SK-N-SH (cell line): ENCODE data around the gene NHERF2. TPM values are rescaled to one million over a fixed set of nuclear protein-coding genes. Genes with fewer than 3 reads are reported as not detected.

Experiments
- CTCF ChIA-PET: fragments of 300-600, 350-600 bp; formaldehyde crosslinking; extraction: SDS; loops from one replicate; lab custom pipeline; 2021; lab: Yijun Ruan, JAX
- POLR2A ChIA-PET: fragments of 350-600 bp; sonication (Branson Sonifier 250); formaldehyde crosslinking; extraction: SDS; loops from one replicate; lab custom pipeline; 2020; ENCODE audit warnings: antibody characterized with exemption, inconsistent platforms; lab: Yijun Ruan, JAX
- DNase-seq: peaks from one replicate; pipeline ENCODE4 v3.0.0; 2012
- H2AFZ ChIP-seq: fragments of 200-600 bp; sonication (generic); 2 replicates; pipeline ENCODE4 v1.8.1; 2016; ENCODE audit warnings: antibody characterized with exemption, mild to moderate bottlenecking, low read depth
- H3F3A ChIP-seq: fragments of 200-600 bp; sonication (generic); replicated peaks from 2 replicates; pipeline ENCODE3; 2016; ENCODE audit warnings: antibody characterized with exemption, mild to moderate bottlenecking; ENCODE audit not compliant: insufficient read depth
- H3K27ac ChIP-seq, 2 experiments: fragments of 200-500 bp in 1 of 2; fragments of 200-600 bp in 1 of 2; sonication (Bioruptor generic) in 1 of 2; sonication (generic), shearing (Covaris generic) in 1 of 2; 2 replicates each; pipeline versions ENCODE4 v1.5.1 to v1.6.1; 2014 to 2016; ENCODE audit warnings: low read depth in 2 of 2, inconsistent platforms in 1 of 2, low read length in 1 of 2, mild to moderate bottlenecking in 1 of 2, mixed read lengths in 1 of 2
- H3K27me3 ChIP-seq: fragments of 200-600 bp; sonication (generic), shearing (Covaris generic); 2 replicates; pipeline ENCODE4 v1.6.1; 2016; ENCODE audit warnings: mixed run types; ENCODE audit not compliant: insufficient read depth
- H3K36me3 ChIP-seq, 2 experiments: fragments of 200-500 bp in 1 of 2; fragments of 200-600 bp in 1 of 2; sonication (Bioruptor generic) in 1 of 2; sonication (generic) in 1 of 2; replicated peaks in 1 of 2; 2 replicates each; pipeline versions ENCODE3 to v1.5.1; 2014 to 2016; ENCODE audit warnings: low read length in 1 of 2, mild to moderate bottlenecking in 1 of 2; ENCODE audit not compliant: insufficient read depth in 2 of 2, control insufficient read depth in 1 of 2
- H3K4me1 ChIP-seq, 2 experiments: fragments of 200-500 bp in 1 of 2; fragments of 200-600 bp in 1 of 2; sonication (Bioruptor generic) in 1 of 2; sonication (generic), shearing (Covaris generic) in 1 of 2; 2 replicates each; pipeline versions ENCODE4 v1.5.1 to v1.6.1; 2014 to 2016; ENCODE audit warnings: low read depth in 1 of 2, low read length in 1 of 2, mixed run types in 1 of 2; ENCODE audit not compliant: insufficient read depth in 2 of 2, control insufficient read depth in 1 of 2
- H3K4me2 ChIP-seq: fragments of 200-600 bp; sonication (generic), shearing (Covaris generic); 2 replicates; pipeline ENCODE4 v1.6.1; 2017; ENCODE audit warnings: mixed run types
- H3K4me3 ChIP-seq, 2 experiments: fragments of 200-500 bp in 1 of 2; fragments of 200-600 bp in 1 of 2; sonication (Bioruptor generic) in 1 of 2; sonication (generic), shearing (Covaris generic) in 1 of 2; 2 replicates each; pipeline versions ENCODE4 v1.5.1 to v1.8.1; 2014 to 2016; ENCODE audit warnings: low read depth in 2 of 2, inconsistent platforms in 1 of 2, low read length in 1 of 2, mild to moderate bottlenecking in 1 of 2, mixed read lengths in 1 of 2, moderate library complexity in 1 of 2
- H3K79me2 ChIP-seq: fragments of 200-600 bp; sonication (generic); 2 replicates; pipeline ENCODE4 v1.8.1; 2017; ENCODE audit warnings: mild to moderate bottlenecking; ENCODE audit not compliant: insufficient read depth
- H3K9ac ChIP-seq: fragments of 200-600 bp; sonication (generic); 2 replicates; pipeline ENCODE4 v1.6.1; 2017; ENCODE audit warnings: mixed run types
- H3K9me2 ChIP-seq: fragments of 200-600 bp; sonication (generic); 2 replicates; pipeline ENCODE4 v1.6.1; 2017; ENCODE audit warnings: mixed run types
- H3K9me3 ChIP-seq: fragments of 200-600 bp; sonication (generic); 2 replicates; pipeline ENCODE4 v1.6.1; 2017; ENCODE audit warnings: mixed run types, mild to moderate bottlenecking, moderate library complexity
- H4K20me1 ChIP-seq: fragments of 200-600 bp; sonication (generic); 2 replicates; pipeline ENCODE4 v1.6.1; 2017; ENCODE audit warnings: mild to moderate bottlenecking, mixed run types; ENCODE audit not compliant: insufficient read depth
- ELF1 ChIP-seq: IDR thresholded peaks from 2 replicates; pipeline ENCODE4 v1.4.0; 2012
- EP300 ChIP-seq, 2 experiments: IDR thresholded peaks; 2 replicates each; pipeline versions ENCODE4 v1.4.0 to v1.6.1; 2012; ENCODE audit warnings: borderline replicate concordance in 1 of 2, low read depth in 1 of 2, low read length in 1 of 2
- FOXJ3 ChIP-seq: sonication (generic); formaldehyde crosslinking; IDR thresholded peaks from 2 replicates; pipeline ENCODE4 v1.5.1; 2020; ENCODE audit warnings: mild to moderate bottlenecking, missing genetic modification reagents
- MEF2A ChIP-seq: IDR thresholded peaks from 2 replicates; pipeline ENCODE4 v1.4.0; 2012; ENCODE audit warnings: low read depth, borderline replicate concordance
- NRF1 ChIP-seq: IDR thresholded peaks from 2 replicates; pipeline ENCODE4 v1.6.1; 2012; ENCODE audit warnings: low read depth, mild to moderate bottlenecking, low read length
- RAD21 ChIP-seq: IDR thresholded peaks from 2 replicates; pipeline ENCODE4 v1.6.1; 2012; ENCODE audit warnings: mild to moderate bottlenecking, low read length
- RCOR1 ChIP-seq: fragments of 150-350 bp; IDR thresholded peaks from 2 replicates; pipeline ENCODE4 v1.6.1; 2017; ENCODE audit warnings: antibody characterized with exemption, low read length
- SMC3 ChIP-seq: IDR thresholded peaks from 2 replicates; pipeline ENCODE4 v1.6.1; 2012; ENCODE audit warnings: low read depth, low read length, improper control_type of control experiment
- TAF1 ChIP-seq: IDR thresholded peaks from 2 replicates; pipeline ENCODE4 v1.6.1; 2012; ENCODE audit warnings: low read depth, mild to moderate bottlenecking, low read length, moderate library complexity, borderline replicate concordance
- YY1 ChIP-seq: IDR thresholded peaks from 2 replicates; pipeline ENCODE4 v1.4.0; 2012; ENCODE audit warnings: low read depth, mild to moderate bottlenecking
- WGBS: methylation state at CpG from one replicate; pipeline ENCODE4 v1.1.6; 2017; ENCODE audit warnings: low lambda C conversion rate; 5-methylcytosine and 5-hydroxymethylcytosine counted together
- polyA plus RNA-seq, 3 experiments: library from polyadenylated mRNA; depleted of rRNA; stranded (reverse); fragments of >200 nt; gene quantifications; 2 replicates each; pipeline ENCODE4 v1.2.3, GENCODE V29; 2012
- TF ChIP-seq, protein P1 (sequence below): fragments of 150-350 bp; IDR thresholded peaks from 2 replicates; pipeline ENCODE4 v1.6.1; 2017; ENCODE audit warnings: antibody characterized with exemption, low read length, low read depth, borderline replicate concordance
- TF ChIP-seq, protein P2 (sequence below): IDR thresholded peaks from 2 replicates; pipeline ENCODE4; 2012
- TF ChIP-seq, protein P3 (sequence below): IDR thresholded peaks from 2 replicates; pipeline ENCODE4 v1.4.0; 2012; ENCODE audit warnings: low read depth

The NHERF2 gene
- polyA plus RNA-seq, 1 of the 3 experiments (the other 2 are of a cell fraction), result 53.8 TPM

DNA sequence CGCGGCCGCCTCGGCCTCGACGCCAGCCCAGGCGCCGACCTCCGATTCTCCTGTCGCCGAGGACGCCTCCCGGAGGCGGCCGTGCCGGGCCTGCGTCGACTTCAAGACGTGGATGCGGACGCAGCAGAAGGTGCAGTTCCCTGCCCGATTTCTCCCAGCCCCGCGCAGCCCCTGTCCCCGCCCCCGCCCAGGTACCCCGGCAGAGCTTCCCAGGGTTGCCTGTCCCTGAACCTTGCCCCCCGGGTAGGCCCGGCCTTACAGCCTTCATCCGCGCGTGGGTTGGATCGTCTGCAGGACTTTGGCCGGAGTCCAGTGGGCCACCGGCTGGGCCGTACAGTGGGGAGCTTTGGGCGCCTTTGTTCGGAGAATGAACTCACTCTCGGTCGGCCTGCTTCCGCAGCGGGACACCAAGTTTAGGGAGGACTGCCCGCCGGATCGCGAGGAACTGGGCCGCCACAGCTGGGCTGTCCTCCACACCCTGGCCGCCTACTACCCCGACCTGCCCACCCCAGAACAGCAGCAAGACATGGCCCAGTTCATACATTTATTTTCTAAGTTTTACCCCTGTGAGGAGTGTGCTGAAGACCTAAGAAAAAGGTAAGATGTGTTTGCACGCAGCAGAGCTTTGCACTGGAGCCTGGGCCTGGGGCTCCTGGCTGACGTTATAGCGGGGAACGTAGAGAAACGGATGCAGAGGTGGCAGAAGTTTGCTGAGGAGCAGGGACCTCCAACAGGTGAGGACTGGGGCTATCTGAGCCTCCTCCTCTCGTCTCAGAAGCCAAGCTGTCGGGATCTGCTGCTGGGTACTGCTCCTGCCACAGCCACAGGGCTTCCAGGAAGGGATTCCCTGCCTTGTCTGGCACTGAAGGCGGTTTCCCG is 42.1 kb upstream of the NHERF2 start:
- no peak for TF ChIP-seq FOXJ3
- TF ChIP-seq, protein P1, sequence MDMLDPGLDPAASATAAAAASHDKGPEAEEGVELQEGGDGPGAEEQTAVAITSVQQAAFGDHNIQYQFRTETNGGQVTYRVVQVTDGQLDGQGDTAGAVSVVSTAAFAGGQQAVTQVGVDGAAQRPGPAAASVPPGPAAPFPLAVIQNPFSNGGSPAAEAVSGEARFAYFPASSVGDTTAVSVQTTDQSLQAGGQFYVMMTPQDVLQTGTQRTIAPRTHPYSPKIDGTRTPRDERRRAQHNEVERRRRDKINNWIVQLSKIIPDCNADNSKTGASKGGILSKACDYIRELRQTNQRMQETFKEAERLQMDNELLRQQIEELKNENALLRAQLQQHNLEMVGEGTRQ, result no peak
- no peak for TF ChIP-seq TAF1
- TF ChIP-seq YY1, result no peak; the same call in 1 of the 2 replicates
- TF ChIP-seq NRF1, result no peak
- TF ChIP-seq MEF2A, result no peak
- TF ChIP-seq, protein P2, sequence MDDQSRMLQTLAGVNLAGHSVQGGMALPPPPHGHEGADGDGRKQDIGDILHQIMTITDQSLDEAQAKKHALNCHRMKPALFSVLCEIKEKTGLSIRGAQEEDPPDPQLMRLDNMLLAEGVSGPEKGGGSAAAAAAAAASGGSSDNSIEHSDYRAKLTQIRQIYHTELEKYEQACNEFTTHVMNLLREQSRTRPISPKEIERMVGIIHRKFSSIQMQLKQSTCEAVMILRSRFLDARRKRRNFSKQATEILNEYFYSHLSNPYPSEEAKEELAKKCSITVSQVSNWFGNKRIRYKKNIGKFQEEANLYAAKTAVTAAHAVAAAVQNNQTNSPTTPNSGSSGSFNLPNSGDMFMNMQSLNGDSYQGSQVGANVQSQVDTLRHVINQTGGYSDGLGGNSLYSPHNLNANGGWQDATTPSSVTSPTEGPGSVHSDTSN, result no peak
- no peak for TF ChIP-seq RAD21
- TF ChIP-seq RCOR1, result no peak
- peak overlapping the region; percentile 39 to 95 for H3K27ac ChIP-seq
- CTCF ChIA-PET, result interaction anchor here (0.6 to 12.9 kb wide), 6 partner anchors 13 to 1090 kb away, joined by 3 to 108 read pairs (median 5); partner anchors contain the start of gene TBL3
- no peak for DNase-seq
- no peaks in the 10 kb centered on the region for H3K27me3 ChIP-seq
- H3K4me2 ChIP-seq, result peak overlapping the region; percentile 99
- peak overlapping the region; percentile 77 to 80 for H3K4me3 ChIP-seq
- H3K4me1 ChIP-seq, result peaks cover 8 to 29% of the 10 kb centered on the region in 2 experiments; a peak in 2 of 4 replicates
- H3F3A ChIP-seq, result peaks cover 15% of the 10 kb centered on the region
- no peaks in the 10 kb centered on the region for H4K20me1 ChIP-seq
- WGBS, result 51% methylated on average over 9 of the region's 58 CpGs
- POLR2A ChIA-PET, result interaction anchor here (0.6 to 1.8 kb wide), 5 partner anchors 11 to 171 kb away, joined by 3 to 9 read pairs (median 5); partner anchors contain the start of genes RPS2, TBL3 and TRAF7
- H3K79me2 ChIP-seq, result peaks cover 19% of the 10 kb centered on the region; the same call in 1 of the 2 replicates
- H3K9me2 ChIP-seq, result no peaks in the 10 kb centered on the region
- H3K9me3 ChIP-seq, result no peaks in the 10 kb centered on the region
- no peak overlapping the region for H2AFZ ChIP-seq
- peaks cover 5 to 13% of the 10 kb centered on the region in 2 experiments for H3K36me3 ChIP-seq
- H3K9ac ChIP-seq, result peak overlapping the region; percentile 85

DNA sequence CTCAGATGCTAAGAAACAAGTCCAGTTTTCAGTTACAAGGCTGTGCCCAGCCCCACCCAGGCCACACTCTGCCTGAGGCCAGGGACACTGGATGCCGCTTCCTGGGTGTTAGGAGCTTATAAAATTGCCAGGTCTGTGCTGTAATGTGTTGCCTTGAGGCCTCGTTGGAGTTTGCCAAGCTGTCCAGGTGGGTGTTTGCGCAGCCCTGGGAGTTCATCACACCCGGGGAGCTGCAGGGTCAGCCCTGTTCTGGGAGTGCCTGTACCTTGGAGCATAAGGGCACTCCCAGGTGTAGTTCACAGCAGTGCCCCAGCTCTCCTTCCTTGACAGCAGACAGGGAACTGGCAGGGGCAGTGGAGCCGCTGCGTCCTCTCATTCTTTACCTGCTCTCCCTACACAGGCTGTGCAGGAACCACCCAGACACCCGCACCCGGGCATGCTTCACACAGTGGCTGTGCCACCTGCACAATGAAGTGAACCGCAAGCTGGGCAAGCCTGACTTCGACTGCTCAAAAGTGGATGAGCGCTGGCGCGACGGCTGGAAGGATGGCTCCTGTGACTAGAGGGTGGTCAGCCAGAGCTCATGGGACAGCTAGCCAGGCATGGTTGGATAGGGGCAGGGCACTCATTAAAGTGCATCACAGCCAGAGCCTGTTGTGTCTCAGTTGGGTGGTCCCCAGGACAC is 41.1 kb upstream of the NHERF2 start:
- no peak overlapping the region for H3K27ac ChIP-seq
- H3K27me3 ChIP-seq, result no peaks in the 10 kb centered on the region
- H3K9ac ChIP-seq, result peak overlapping the region; percentile 85; the same call in 1 of the 2 replicates
- H3K9me2 ChIP-seq, result no peaks in the 10 kb centered on the region
- H3K4me1 ChIP-seq, result peaks cover 8 to 32% of the 10 kb centered on the region in 2 experiments; a peak in 2 of 4 replicates
- WGBS, result 92% methylated on average over 13 of the region's 14 CpGs
- TF ChIP-seq, protein P3, sequence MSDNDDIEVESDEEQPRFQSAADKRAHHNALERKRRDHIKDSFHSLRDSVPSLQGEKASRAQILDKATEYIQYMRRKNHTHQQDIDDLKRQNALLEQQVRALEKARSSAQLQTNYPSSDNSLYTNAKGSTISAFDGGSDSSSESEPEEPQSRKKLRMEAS, result no peak
- TF ChIP-seq ELF1 (no peak), YY1 (no peak), MEF2A (no peak), SMC3 (no peak), EP300 (IDR thresholded peaks at IDR 0.05; ENCODE audit: borderline replicate concordance in 1 of 2, low read depth in 1 of 2, low read length in 1 of 2) (no peak)
- TF ChIP-seq, protein P2, result no peak
- TF ChIP-seq, protein P1, result no peak
- H3K4me2 ChIP-seq, result peak overlapping the region; percentile 99
- no peaks in the 10 kb centered on the region for H4K20me1 ChIP-seq
- ChIA-PET POLR2A (interaction anchor here (1.1 to 1.8 kb wide), 3 partner anchors 14 to 21 kb away, joined by 4 to 8 read pairs (median 5); partner anchors contain the start of genes RPS2 and TBL3), CTCF (interaction anchor here (1.0 to 12.9 kb wide), 3 partner anchors 9 to 31 kb away, joined by 3 to 108 read pairs (median 3); no protein-coding TSS in a partner anchor)
- H3K36me3 ChIP-seq, result peaks cover 5 to 13% of the 10 kb centered on the region in 2 experiments
- peak overlapping the region; percentile 77 to 80; a peak in 3 of 4 replicates for H3K4me3 ChIP-seq
- H3K79me2 ChIP-seq, result peaks cover 19% of the 10 kb centered on the region; the same call in 1 of the 2 replicates
- H3K9me3 ChIP-seq, result no peaks in the 10 kb centered on the region
- peaks cover 15% of the 10 kb centered on the region for H3F3A ChIP-seq
- no peak for DNase-seq
- H2AFZ ChIP-seq, result no peak overlapping the region
